Stomach (tissue), 4 donors: ENCODE data around the gene CD36.

ENCODE experiments used
- EP300 ChIP-seq: sonication (generic); formaldehyde crosslinking; IDR thresholded peaks from one replicate; pipeline ENCODE4 v1.6.1; 2017; ENCODE audit warnings: antibody characterized with exemption
- POLR2A ChIP-seq, 4 donors: fragments of 450-650 bp; IDR thresholded peaks; one replicate each; pipeline ENCODE4 v1.6.1; 2016; ENCODE audit warnings: antibody characterized with exemption in 4 of 4, control low read depth in 2 of 4, mild to moderate bottlenecking in 1 of 4, moderate library complexity in 1 of 4
- TF ChIP-seq, protein P1 (sequence below), 7 experiments: fragments of 450-650 bp in 4 of 7; fragments of 200-600 bp in 3 of 7; sonication (generic) in 3 of 7; IDR thresholded peaks; one replicate each; pipeline ENCODE4 v1.5.1; 2016 to 2019; ENCODE audit warnings: antibody characterized with exemption in 7 of 7, control low read depth in 2 of 7, mild to moderate bottlenecking in 1 of 7

DNA sequence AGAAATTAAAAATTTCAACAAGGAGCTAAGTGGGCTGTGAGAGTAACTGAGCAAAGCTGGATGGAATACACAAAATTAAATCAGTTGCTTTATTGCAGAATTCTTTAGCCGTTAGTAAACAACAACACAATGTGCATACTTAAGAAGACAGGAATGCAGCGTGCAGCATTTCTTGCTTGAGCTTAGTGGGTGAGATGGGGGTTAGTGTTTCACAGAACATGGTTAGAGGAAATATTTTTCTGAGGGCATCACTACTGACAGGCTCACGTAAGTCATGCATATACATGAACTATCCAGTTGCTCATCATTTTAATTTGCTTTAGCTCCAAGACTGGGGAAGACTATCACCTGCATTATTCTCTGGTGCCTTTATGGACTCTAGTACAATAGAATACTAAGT lies 80.8 kb downstream of the CD36 start:
- TF ChIP-seq, protein P1, sequence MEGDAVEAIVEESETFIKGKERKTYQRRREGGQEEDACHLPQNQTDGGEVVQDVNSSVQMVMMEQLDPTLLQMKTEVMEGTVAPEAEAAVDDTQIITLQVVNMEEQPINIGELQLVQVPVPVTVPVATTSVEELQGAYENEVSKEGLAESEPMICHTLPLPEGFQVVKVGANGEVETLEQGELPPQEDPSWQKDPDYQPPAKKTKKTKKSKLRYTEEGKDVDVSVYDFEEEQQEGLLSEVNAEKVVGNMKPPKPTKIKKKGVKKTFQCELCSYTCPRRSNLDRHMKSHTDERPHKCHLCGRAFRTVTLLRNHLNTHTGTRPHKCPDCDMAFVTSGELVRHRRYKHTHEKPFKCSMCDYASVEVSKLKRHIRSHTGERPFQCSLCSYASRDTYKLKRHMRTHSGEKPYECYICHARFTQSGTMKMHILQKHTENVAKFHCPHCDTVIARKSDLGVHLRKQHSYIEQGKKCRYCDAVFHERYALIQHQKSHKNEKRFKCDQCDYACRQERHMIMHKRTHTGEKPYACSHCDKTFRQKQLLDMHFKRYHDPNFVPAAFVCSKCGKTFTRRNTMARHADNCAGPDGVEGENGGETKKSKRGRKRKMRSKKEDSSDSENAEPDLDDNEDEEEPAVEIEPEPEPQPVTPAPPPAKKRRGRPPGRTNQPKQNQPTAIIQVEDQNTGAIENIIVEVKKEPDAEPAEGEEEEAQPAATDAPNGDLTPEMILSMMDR (IDR thresholded peaks at IDR 0.05): no peak
- no peak for TF ChIP-seq POLR2A (IDR thresholded peaks at IDR 0.05)
- TF ChIP-seq EP300: no peak
